HFFc6 (cell line): ENCODE results near the gene PLAAT2. TPM values are rescaled to one million over a fixed set of nuclear protein-coding genes. Genes with fewer than 3 reads are reported as not detected.
"Not testable (repeated sequence)": the region's sequence is repeated elsewhere in the genome, so short reads cannot be mapped to it uniquely, and the experiment has no call there.

Experiments
- DNase-seq: peaks from one replicate; pipeline ENCODE4 v3.0.0-alpha.2; 2018
- H3K27ac Mint-ChIP-seq: 2 replicates; pipeline ENCODE4 v1.8.0; 2020; ENCODE audit warnings: mild to moderate bottlenecking, mixed read lengths
- H3K27me3 Mint-ChIP-seq: 2 replicates; pipeline ENCODE4 v1.8.0; 2021; ENCODE audit warnings: mild to moderate bottlenecking, moderate library complexity, mixed read lengths; ENCODE audit not compliant: insufficient read depth
- H3K36me3 Mint-ChIP-seq: 2 replicates; pipeline ENCODE4 v1.8.0; 2021; ENCODE audit warnings: low read depth, mixed read lengths
- H3K4me1 Mint-ChIP-seq: 2 replicates; pipeline ENCODE4 v1.8.0; 2020; ENCODE audit warnings: low read depth, mixed read lengths
- H3K4me3 Mint-ChIP-seq: 2 replicates; pipeline ENCODE4 v1.8.0; 2020; ENCODE audit warnings: mild to moderate bottlenecking, moderate library complexity, mixed read lengths
- H3K9me3 Mint-ChIP-seq: 2 replicates; pipeline ENCODE4 v1.8.0; 2020; ENCODE audit warnings: mild to moderate bottlenecking, mixed read lengths
- CTCF ChIP-seq: fragments of 200-600 bp; sonication (generic); IDR thresholded peaks from 2 replicates; pipeline ENCODE4 v1.5.0; 2021; ENCODE audit warnings: antibody characterized with exemption, mild to moderate bottlenecking
- total RNA-seq, 6 experiments: library from RNA; stranded (reverse); fragmentation: NEBNext Ultra II Directional; extraction: Animal tissue kit (Norgen Biotek cat#: 25700); gene quantifications; 2 replicates in 1 of 6; 3 replicates in 5 of 6; pipeline ENCODE4 v1.2.3, GENCODE V29; 2021

Gene PLAAT2
- total RNA-seq, 6 experiments from 2014 or later, result not detected

GRCh38 chr11:63535734-63536133, 27.4 kb downstream of the PLAAT2 start:
- no peaks in the 10 kb centered on the region for H3K9me3 Mint-ChIP-seq
- no peak for TF ChIP-seq CTCF
- no peak overlapping the region for H3K27ac Mint-ChIP-seq
- H3K4me3 Mint-ChIP-seq, result no peak overlapping the region; the same call in 1 of the 2 replicates
- peaks cover 20% of the 10 kb centered on the region for H3K27me3 Mint-ChIP-seq
- H3K4me1 Mint-ChIP-seq, result peaks cover 28% of the 10 kb centered on the region
- no peak for DNase-seq
- H3K36me3 Mint-ChIP-seq, result no peaks in the 10 kb centered on the region

- Mint-ChIP-seq H3K27ac (no peak overlapping the region), H3K9me3 (no peaks in the 10 kb centered on the region), H3K27me3 (peaks cover 20% of the 10 kb centered on the region), H3K4me1 (peaks cover 28% of the 10 kb centered on the region), H3K36me3 (no peaks in the 10 kb centered on the region), H3K4me3 (no peak overlapping the region)
- TF ChIP-seq CTCF, result no peak
- no peak for DNase-seq
Observed at GRCh38 chr11:63534895-63535461, 28.2 kb downstream of the PLAAT2 start.

GRCh38 chr11:63534076-63534475, 29.1 kb downstream of the PLAAT2 start:
- H3K27ac Mint-ChIP-seq, result no peak overlapping the region
- no peaks in the 10 kb centered on the region for H3K9me3 Mint-ChIP-seq
- no peaks in the 10 kb centered on the region for H3K36me3 Mint-ChIP-seq
- H3K27me3 Mint-ChIP-seq, result peaks cover 17% of the 10 kb centered on the region
- no peak for TF ChIP-seq CTCF
- no peak overlapping the region for H3K4me3 Mint-ChIP-seq
- no peak for DNase-seq
- H3K4me1 Mint-ChIP-seq, result peaks cover 28% of the 10 kb centered on the region

GRCh38 chr11:63532799-63533475, 30.2 kb downstream of the PLAAT2 start:
- peaks cover 17% of the 10 kb centered on the region for H3K27me3 Mint-ChIP-seq
- H3K9me3 Mint-ChIP-seq, result no peaks in the 10 kb centered on the region
- no peak overlapping the region for H3K4me3 Mint-ChIP-seq
- DNase-seq, result no peak
- no peak overlapping the region for H3K27ac Mint-ChIP-seq
- H3K4me1 Mint-ChIP-seq, result peaks cover 28% of the 10 kb centered on the region
- TF ChIP-seq CTCF, result no peak
- H3K36me3 Mint-ChIP-seq, result no peaks in the 10 kb centered on the region

- no peak for TF ChIP-seq CTCF
- Mint-ChIP-seq H3K4me3 (no peak overlapping the region), H3K9me3 (no peaks in the 10 kb centered on the region), H3K4me1 (peaks cover 22% of the 10 kb centered on the region), H3K27ac (no peak overlapping the region), H3K36me3 (no peaks in the 10 kb centered on the region), H3K27me3 (peaks cover 21% of the 10 kb centered on the region)
- no peak for DNase-seq
Observed at GRCh38 chr11:63532117-63532516, 31.1 kb downstream of the PLAAT2 start.

- not testable (repeated sequence) for H3K36me3 Mint-ChIP-seq, H3K27ac Mint-ChIP-seq, H3K9me3 Mint-ChIP-seq, H3K4me3 Mint-ChIP-seq
- Mint-ChIP-seq H3K27me3 (peaks cover 21% of the 10 kb centered on the region), H3K4me1 (peaks cover 15% of the 10 kb centered on the region)
- DNase-seq, result peak; percentile 55
Observed at GRCh38 chr11:63531074-63531792, 31.9 kb downstream of the PLAAT2 start.
